GM23338 (cell line): ENCODE measurements around the gene PLEKHM2. TPM values are rescaled to one million over a fixed set of nuclear protein-coding genes. Genes with fewer than 3 reads are reported as not detected.

Source experiments
- ATAC-seq: fragments of 200-7000 bp; cut with Tn5 transposase; 3 replicates; pipeline ENCODE4 v1.9.1; 2020
- DNase-seq: peaks from one replicate; pipeline ENCODE4 v3.0.0-alpha.2; 2015; ENCODE audit warnings: low spot score
- H2AFZ ChIP-seq: fragments of 200-600 bp; sonication (generic); 2 replicates; pipeline ENCODE4 v1.8.0; 2016; ENCODE audit warnings: antibody characterized with exemption, mild to moderate bottlenecking, moderate library complexity
- H3F3A ChIP-seq: fragments of 200-600 bp; sonication (generic); replicated peaks from 2 replicates; pipeline ENCODE4 v1.8.0; 2017; ENCODE audit warnings: antibody characterized with exemption, mixed run types, low read depth
- H3K27ac ChIP-seq: fragments of 200-600 bp; sonication (generic); 2 replicates; pipeline ENCODE4 v1.6.1; 2016; ENCODE audit warnings: low read depth
- H3K27me3 ChIP-seq: fragments of 200-600 bp; sonication (generic); 2 replicates; pipeline ENCODE4 v1.8.0; 2016; ENCODE audit warnings: mild to moderate bottlenecking, mixed run types, moderate library complexity; ENCODE audit not compliant: insufficient read depth
- H3K36me3 ChIP-seq: fragments of 200-600 bp; sonication (generic); 2 replicates; pipeline ENCODE4 v1.8.0; 2016; ENCODE audit warnings: mild to moderate bottlenecking; ENCODE audit not compliant: insufficient read depth
- H3K4me1 ChIP-seq: fragments of 200-600 bp; sonication (generic); 2 replicates; pipeline ENCODE4 v1.8.0; 2016; ENCODE audit warnings: mild to moderate bottlenecking, moderate library complexity; ENCODE audit not compliant: insufficient read depth
- H3K4me2 ChIP-seq: fragments of 200-600 bp; sonication (generic); 2 replicates; pipeline ENCODE4 v1.7.1; 2017; ENCODE audit warnings: mixed run types
- H3K4me3 ChIP-seq: fragments of 200-600 bp; sonication (generic); 2 replicates; pipeline ENCODE4 v1.6.1; 2016; ENCODE audit warnings: mixed run types
- H3K79me2 ChIP-seq: fragments of 200-600 bp; sonication (generic); replicated peaks from 2 replicates; pipeline ENCODE4 v1.8.0; 2017; ENCODE audit warnings: mild to moderate bottlenecking; ENCODE audit not compliant: insufficient read depth
- H3K9me2 ChIP-seq: fragments of 200-600 bp; sonication (generic); 2 replicates; pipeline ENCODE4 v1.8.0; 2017; ENCODE audit not compliant: insufficient read depth
- H4K20me1 ChIP-seq: fragments of 200-600 bp; sonication (generic); replicated peaks from 2 replicates; pipeline ENCODE4 v1.8.0; 2017; ENCODE audit warnings: mild to moderate bottlenecking; ENCODE audit not compliant: insufficient read depth
- H3K27ac Mint-ChIP-seq: 2 replicates; pipeline ENCODE4 v1.8.0; 2020; ENCODE audit warnings: inconsistent platforms, mild to moderate bottlenecking, moderate library complexity, mixed read lengths
- H3K27me3 Mint-ChIP-seq: 3 replicates; pipeline ENCODE4 v1.8.0; 2022; ENCODE audit warnings: low read depth, mild to moderate bottlenecking, moderate library complexity, mixed read lengths, inconsistent platforms; ENCODE audit not compliant: insufficient read depth, poor library complexity
- H3K36me3 Mint-ChIP-seq: 3 replicates; pipeline ENCODE4 v1.8.0; 2021; ENCODE audit warnings: low read depth, mild to moderate bottlenecking, inconsistent platforms, moderate library complexity, mixed read lengths
- H3K4me1 Mint-ChIP-seq: 3 replicates; pipeline ENCODE4 v1.8.0; 2020; ENCODE audit warnings: mild to moderate bottlenecking, inconsistent platforms, mixed read lengths
- H3K4me3 Mint-ChIP-seq: 3 replicates; pipeline ENCODE4 v1.8.0; 2021; ENCODE audit warnings: moderate library complexity, mild to moderate bottlenecking, inconsistent platforms, mixed read lengths
- H3K9me3 Mint-ChIP-seq: 3 replicates; pipeline ENCODE4 v1.8.0; 2020; ENCODE audit warnings: moderate library complexity, mild to moderate bottlenecking, inconsistent platforms, mixed read lengths
- CREB1 ChIP-seq: fragments of 250-450 bp; sonication (Bioruptor Pico); IDR thresholded peaks from 2 replicates; pipeline ENCODE4 v1.5.0; 2020; ENCODE audit warnings: low read depth, mild to moderate bottlenecking, moderate library complexity
- ETS1 ChIP-seq: IDR thresholded peaks from 2 replicates; pipeline ENCODE4 v1.6.1; 2016; ENCODE audit warnings: antibody characterized with exemption
- EZH2 ChIP-seq: fragments of 200-600 bp; sonication (generic); IDR thresholded peaks from one replicate; pipeline ENCODE4 v1.8.0; 2017; ENCODE audit warnings: antibody characterized with exemption, mild to moderate bottlenecking, low read depth; ENCODE audit not compliant: unreplicated experiment
- EZH2phosphoT487 ChIP-seq: fragments of 200-600 bp; sonication (generic); IDR thresholded peaks from one replicate; pipeline ENCODE4 v1.8.1; 2018; ENCODE audit warnings: antibody characterized with exemption; ENCODE audit not compliant: unreplicated experiment
- JUNB ChIP-seq: IDR thresholded peaks from one replicate; pipeline ENCODE4 v1.6.1; 2016; ENCODE audit warnings: antibody characterized with exemption; ENCODE audit not compliant: unreplicated experiment
- NANOG ChIP-seq: IDR thresholded peaks from 2 replicates; pipeline ENCODE4 v1.6.1; 2016; ENCODE audit warnings: antibody characterized with exemption, borderline replicate concordance
- POLR2AphosphoS5 ChIP-seq: IDR thresholded peaks from 2 replicates; pipeline ENCODE4 v1.6.1; 2016; ENCODE audit warnings: antibody characterized with exemption, low read depth
- REST ChIP-seq: IDR thresholded peaks from one replicate; pipeline ENCODE4 v1.6.1; 2018; ENCODE audit warnings: antibody characterized with exemption; ENCODE audit not compliant: unreplicated experiment
- STAT1 ChIP-seq: IDR thresholded peaks from one replicate; pipeline ENCODE4 v1.6.1; 2016; ENCODE audit warnings: antibody characterized with exemption; ENCODE audit not compliant: unreplicated experiment
- ZNF462 ChIP-seq: fragments of 250-450 bp; sonication (Bioruptor Pico); IDR thresholded peaks from 2 replicates; pipeline ENCODE4 v1.5.0; 2020; ENCODE audit warnings: mild to moderate bottlenecking, moderate library complexity
- polyA plus RNA-seq: library from polyadenylated mRNA; unstranded; fragments of >200 nt; fragmentation: Nextera tagmentation; extraction: Ambion mirVana; gene quantifications from 2 replicates; pipeline ENCODE4 v1.2.1, GENCODE V29; 2016
- total RNA-seq: library from RNA; depleted of rRNA; stranded (reverse); fragments of >200 nt; shearing (Covaris generic); gene quantifications from 2 replicates; pipeline ENCODE4 v1.2.3, GENCODE V29; 2014

Gene PLEKHM2
- total and polyA plus RNA-seq, 2 experiments from 2014 or later, result 11.2 to 40.0 TPM

DNA sequence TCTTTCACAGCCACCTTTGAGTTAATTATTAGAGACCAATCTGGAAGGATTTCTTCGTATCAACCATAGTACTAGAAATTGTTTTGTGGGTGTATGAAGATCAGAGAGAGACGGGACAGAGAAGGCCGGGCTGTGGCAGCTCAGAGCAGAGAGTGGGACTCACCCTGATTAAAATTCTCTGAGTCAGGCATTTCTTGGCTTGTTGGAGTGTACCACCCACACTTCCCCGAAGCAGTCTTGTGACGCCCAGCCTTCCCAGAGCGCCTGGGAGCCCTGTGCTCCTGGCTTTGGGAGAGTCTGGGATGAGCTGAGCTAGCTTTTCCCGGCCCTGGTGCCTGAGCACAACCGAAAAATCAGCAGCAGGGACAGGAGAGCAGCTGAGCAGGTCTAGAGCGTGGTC, 19.4 kb downstream of the PLEKHM2 start (continued):
- TF ChIP-seq ZNF462 (CRISPR knock-in tag) (no peak), ETS1 (no peak), POLR2AphosphoS5 (no peak), JUNB (no peak), EZH2phosphoT487 (no peak), EZH2 (no peak), STAT1 (no peak)

GRCh38 chr1:15704526-15705183, 20.5 kb downstream of the PLEKHM2 start:
- Histone ChIP-seq H2AFZ (no peak overlapping the region), H3K4me1 (0 out of 2 replicates have a peak, but pooled peaks cover 3% of the 10 kb centered on the region), H3F3A (0 out of 2 replicates have a peak, but pooled peaks cover 8% of the 10 kb centered on the region), H3K79me2 (peaks cover 24% of the 10 kb centered on the region), H3K9me2 (no peaks in the 10 kb centered on the region), H3K4me2 (no peak overlapping the region), H3K36me3 (no peaks in the 10 kb centered on the region), H3K27ac (no peak overlapping the region), H3K4me3 (no peak overlapping the region), H4K20me1 (peaks cover 14% of the 10 kb centered on the region; the same call in 1 of the 2 replicates), H3K27me3 (no peaks in the 10 kb centered on the region)
- Mint-ChIP-seq H3K36me3 (peaks cover 4% of the 10 kb centered on the region; the same call in 2 of the 3 replicates), H3K9me3 (no peaks in the 10 kb centered on the region), H3K4me1 (peaks cover 4% of the 10 kb centered on the region), H3K27me3 (peaks cover 8% of the 10 kb centered on the region), H3K27ac (no peak overlapping the region), H3K4me3 (no peak overlapping the region)
- DNase-seq, result no peak
- no peak for ATAC-seq
- TF ChIP-seq REST, result no peak
- no peak for TF ChIP-seq NANOG
- no peak for TF ChIP-seq CREB1 (CRISPR knock-in tag)
- no peak for TF ChIP-seq EZH2
